HEK293 (cell line): ENCODE data around the gene SLC35G3.

Experiments used
- CTCF ChIA-PET: fragments of 350-600 bp; formaldehyde crosslinking; extraction: SDS; loops from one replicate; lab custom pipeline; 2021; ENCODE audit warnings: antibody characterized with exemption; lab: Yijun Ruan, JAX
- POLR2A ChIA-PET: fragments of 300-600 bp; formaldehyde crosslinking; extraction: SDS; loops from one replicate; lab custom pipeline; 2020; ENCODE audit warnings: antibody characterized with exemption, inconsistent platforms; lab: Yijun Ruan, JAX
- H3K27ac ChIP-seq: fragments of 200-500 bp; sonication (Bioruptor generic); 2 replicates; pipeline ENCODE4 v1.5.1; 2014; ENCODE audit warnings: low read depth, low read length, control low read depth, inconsistent platforms; ENCODE audit errors: extremely low read depth
- H3K36me3 ChIP-seq, 2 experiments: fragments of 200-500 bp in 1 of 2; sonication (Bioruptor generic) in 1 of 2; 1 replicate in 1 of 2; 2 replicates in 1 of 2; pipeline ENCODE4 v1.5.1; 2014 to 2017; ENCODE audit warnings: inconsistent platforms in 2 of 2, low read length in 2 of 2; ENCODE audit not compliant: control insufficient read depth in 2 of 2, insufficient read depth in 1 of 2
- H3K4me1 ChIP-seq: fragments of 200-500 bp; sonication (Bioruptor generic); 2 replicates; pipeline ENCODE4 v1.5.1; 2014; ENCODE audit warnings: mild to moderate bottlenecking, low read length, inconsistent platforms; ENCODE audit not compliant: control insufficient read depth, insufficient read depth
- H3K4me3 ChIP-seq: 2 replicates; pipeline ENCODE4 v1.5.1; 2011; ENCODE audit warnings: low read depth, mild to moderate bottlenecking, control low read depth, low read length, moderate library complexity
- H3K9me3 ChIP-seq: fragments of 200-500 bp; sonication (Bioruptor generic); 2 replicates; pipeline ENCODE4 v1.5.1; 2014; ENCODE audit warnings: low read depth, low read length, inconsistent platforms; ENCODE audit not compliant: control insufficient read depth, insufficient read depth
- GFI1B ChIP-seq: fragments of 450-650 bp; formaldehyde crosslinking; IDR thresholded peaks from 2 replicates; pipeline ENCODE4 v1.5.1; 2016; ENCODE audit warnings: missing biosample characterization, missing genetic modification characterization
- HOXC10 ChIP-seq: sonication (generic); formaldehyde crosslinking; IDR thresholded peaks from 2 replicates; pipeline ENCODE4 v1.8.1; 2023; ENCODE audit warnings: mild to moderate bottlenecking, missing genetic modification reagents
- HOXD13 ChIP-seq: sonication (generic); formaldehyde crosslinking; IDR thresholded peaks from 2 replicates; pipeline ENCODE4 v1.8.0; 2022; ENCODE audit warnings: missing genetic modification reagents, borderline replicate concordance
- KLF7 ChIP-seq: fragments of 450-650 bp; formaldehyde crosslinking; IDR thresholded peaks from 2 replicates; pipeline ENCODE4 v1.5.1; 2016; ENCODE audit warnings: missing biosample characterization, missing genetic modification characterization, borderline replicate concordance
- PATZ1 ChIP-seq: fragments of 450-650 bp; formaldehyde crosslinking; IDR thresholded peaks from 2 replicates; pipeline ENCODE4 v1.5.1; 2016; ENCODE audit warnings: missing biosample characterization, missing genetic modification characterization
- SCRT1 ChIP-seq: fragments of 450-650 bp; formaldehyde crosslinking; IDR thresholded peaks from 2 replicates; pipeline ENCODE4 v1.5.1; 2016; ENCODE audit warnings: missing biosample characterization, missing genetic modification characterization, borderline replicate concordance
- SP7 ChIP-seq: fragments of 450-650 bp; formaldehyde crosslinking; IDR thresholded peaks from 2 replicates; pipeline ENCODE4 v1.5.1; 2016; ENCODE audit warnings: missing biosample characterization, missing genetic modification characterization
- ZBTB10 ChIP-seq: fragments of 450-650 bp; formaldehyde crosslinking; IDR thresholded peaks from 2 replicates; pipeline ENCODE4 v1.5.1; 2016; ENCODE audit warnings: missing biosample characterization, missing genetic modification characterization
- ZBTB17 ChIP-seq: fragments of 450-650 bp; formaldehyde crosslinking; IDR thresholded peaks from 2 replicates; pipeline ENCODE4 v1.5.1; 2016; ENCODE audit warnings: missing biosample characterization, missing genetic modification characterization
- ZBTB21 ChIP-seq: fragments of 450-650 bp; formaldehyde crosslinking; IDR thresholded peaks from 2 replicates; pipeline ENCODE4 v1.5.1; 2017; ENCODE audit warnings: missing biosample characterization, missing genetic modification characterization
- ZBTB8A ChIP-seq: fragments of 450-650 bp; formaldehyde crosslinking; IDR thresholded peaks from 2 replicates; pipeline ENCODE4 v1.5.1; 2016; ENCODE audit warnings: missing biosample characterization, missing genetic modification characterization
- ZIC2 ChIP-seq: fragments of 450-650 bp; formaldehyde crosslinking; IDR thresholded peaks from 2 replicates; pipeline ENCODE4 v1.5.1; 2016; ENCODE audit warnings: missing biosample characterization, missing genetic modification characterization
- ZNF121 ChIP-seq: fragments of 450-650 bp; formaldehyde crosslinking; IDR thresholded peaks from 2 replicates; pipeline ENCODE4 v1.5.1; 2016; ENCODE audit warnings: missing biosample characterization, missing genetic modification characterization
- ZNF202 ChIP-seq: fragments of 450-650 bp; formaldehyde crosslinking; IDR thresholded peaks from 2 replicates; pipeline ENCODE4 v1.5.1; 2016; ENCODE audit warnings: missing biosample characterization, missing genetic modification characterization, borderline replicate concordance
- ZNF433 ChIP-seq: fragments of 450-650 bp; formaldehyde crosslinking; IDR thresholded peaks from 2 replicates; pipeline ENCODE4 v1.5.1; 2016; ENCODE audit warnings: missing biosample characterization, missing genetic modification characterization, low read depth
- ZNF518A ChIP-seq: fragments of 450-650 bp; formaldehyde crosslinking; conservative IDR thresholded peaks from 2 replicates; pipeline ENCODE4 v1.5.1; 2016; ENCODE audit warnings: low read depth, missing biosample characterization, missing genetic modification characterization
- ZNF521 ChIP-seq: fragments of 450-650 bp; formaldehyde crosslinking; IDR thresholded peaks from 2 replicates; pipeline ENCODE4 v1.5.1; 2017; ENCODE audit warnings: missing biosample characterization, mild to moderate bottlenecking, missing genetic modification characterization
- ZNF76 ChIP-seq: fragments of 450-650 bp; formaldehyde crosslinking; IDR thresholded peaks from 2 replicates; pipeline ENCODE4; 2016; ENCODE audit warnings: low read depth, missing biosample characterization, missing genetic modification characterization, borderline replicate concordance
- ZNF777 ChIP-seq: fragments of 450-650 bp; formaldehyde crosslinking; IDR thresholded peaks from 2 replicates; pipeline ENCODE4 v1.5.1; 2017; ENCODE audit warnings: missing biosample characterization, missing genetic modification characterization, borderline replicate concordance
- ZNF837 ChIP-seq: fragments of 450-650 bp; formaldehyde crosslinking; IDR thresholded peaks from 2 replicates; pipeline ENCODE4 v1.5.1; 2016; ENCODE audit warnings: missing biosample characterization, missing genetic modification characterization
- TF ChIP-seq, protein P1 (sequence below): fragments of 450-650 bp; formaldehyde crosslinking; IDR thresholded peaks from 2 replicates; pipeline ENCODE4 v1.5.1; 2016; ENCODE audit warnings: missing biosample characterization, missing genetic modification characterization

SLC35G3 gene

GRCh38 chr17:35164716-35165115 is 29.5 kb downstream of the SLC35G3 start:
- no peak overlapping the region for H3K4me3 ChIP-seq
- peaks cover 4% of the 10 kb centered on the region; the same call in 1 of the 2 replicates for H3K4me1 ChIP-seq
- H3K9me3 ChIP-seq = no peaks in the 10 kb centered on the region
- ChIA-PET CTCF (interaction anchor here (0.6 to 1.7 kb wide), 4 partner anchors 148 to 375 kb away, joined by 3 to 4 read pairs (median 4); no protein-coding TSS in a partner anchor), POLR2A (no interaction called here)
- H3K36me3 ChIP-seq = no peaks in the 10 kb centered on the region
- no peak for TF ChIP-seq ZNF121 (tag by site-specific recombination)
- TF ChIP-seq ZIC2 (tag by site-specific recombination) = peak; percentile 37
- no peak overlapping the region for H3K27ac ChIP-seq

GRCh38 chr17:35163886-35164285 is 30.3 kb downstream of the SLC35G3 start:
- no peaks in the 10 kb centered on the region for H3K9me3 ChIP-seq
- TF ChIP-seq ZBTB8A (tag by site-specific recombination) = no peak
- no peak for TF ChIP-seq PATZ1
- TF ChIP-seq KLF7 (tag by site-specific recombination) = no peak
- TF ChIP-seq SCRT1 = no peak
- TF ChIP-seq GFI1B (tag by site-specific recombination) = no peak
- no peak for TF ChIP-seq ZNF433 (tag by site-specific recombination)
- no peak for TF ChIP-seq HOXC10 (CRISPR knock-in tag)
- TF ChIP-seq, protein P1, sequence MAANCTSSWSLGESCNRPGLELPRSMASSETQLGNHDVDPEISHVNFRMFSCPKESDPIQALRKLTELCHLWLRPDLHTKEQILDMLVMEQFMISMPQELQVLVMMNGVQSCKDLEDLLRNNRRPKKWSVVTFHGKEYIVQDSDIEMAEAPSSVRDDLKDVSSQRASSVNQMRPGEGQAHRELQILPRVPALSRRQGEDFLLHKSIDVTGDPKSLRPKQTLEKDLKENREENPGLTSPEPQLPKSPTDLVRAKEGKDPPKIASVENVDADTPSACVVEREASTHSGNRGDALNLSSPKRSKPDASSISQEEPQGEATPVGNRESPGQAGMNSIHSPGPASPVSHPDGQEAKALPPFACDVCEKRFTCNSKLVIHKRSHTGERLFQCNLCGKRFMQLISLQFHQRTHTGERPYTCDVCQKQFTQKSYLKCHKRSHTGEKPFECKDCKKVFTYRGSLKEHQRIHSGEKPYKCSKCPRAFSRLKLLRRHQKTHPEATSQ (tag by site-specific recombination) = no peak
- no peak for TF ChIP-seq ZNF202 (tag by site-specific recombination)
- TF ChIP-seq ZNF521 = no peak
- TF ChIP-seq ZNF837 (tag by site-specific recombination) = no peak
- no peak for TF ChIP-seq ZNF777 (tag by site-specific recombination)
- TF ChIP-seq ZNF76 = no peak
- no peak for TF ChIP-seq SP7
- TF ChIP-seq ZNF518A (tag by site-specific recombination) = no peak
- TF ChIP-seq HOXD13 = no peak
- TF ChIP-seq ZBTB21 (tag by site-specific recombination) = no peak
- no peak for TF ChIP-seq ZBTB10 (tag by site-specific recombination)
- TF ChIP-seq ZBTB17 = no peak
- TF ChIP-seq, all 188 proteins: peak for 0
- peaks cover 4% of the 10 kb centered on the region; the same call in 1 of the 2 replicates for H3K4me1 ChIP-seq
- no peak overlapping the region for H3K27ac ChIP-seq
- ChIA-PET POLR2A (interaction anchor here (1.0 kb wide), 1 partner anchor 79 kb away, joined by 3 read pairs; the partner anchor contains the start of gene SLFN5), CTCF (interaction anchor here (0.6 to 1.7 kb wide), 3 partner anchors 9 to 376 kb away, joined by 3 to 4 read pairs (median 4); no protein-coding TSS in a partner anchor)
- H3K36me3 ChIP-seq = no peaks in the 10 kb centered on the region
- no peak overlapping the region for H3K4me3 ChIP-seq
